Endothelial cell of umbilical vein (primary cell): ENCODE data around the gene DGLUCY. TPM values are rescaled to one million over a fixed set of nuclear protein-coding genes. Genes with fewer than 3 reads are reported as not detected.

Experiments used
- BruUV-seq: library from RNA; stranded (reverse); fragments of 400-500 nt; replicated peaks from 2 replicates; lab custom pipeline; 2021; lab: Mats Ljungman, UMichigan
- CTCF ChIA-PET: fragments of 300-600, 350-600 bp; sonication (Branson Sonifier 250); formaldehyde crosslinking; loops from one replicate; lab custom pipeline; 2021; ENCODE audit warnings: antibody characterized with exemption, inconsistent platforms; lab: Charles Lee
- POLR2A ChIA-PET: fragments of 300-600, 350-600 bp; sonication (Branson Sonifier 250); formaldehyde crosslinking; loops from one replicate; lab custom pipeline; 2021; ENCODE audit warnings: antibody characterized with exemption, inconsistent platforms; lab: Charles Lee
- DNase-seq: peaks from one replicate; pipeline ENCODE4 v3.0.0-alpha.2; 2011; ENCODE audit warnings: low read depth, low spot score
- FAIRE-seq: peaks from 2 replicates; lab custom pipeline; 2011; peaks lifted over from hg19 to GRCh38; lab: Jason Lieb, UNC
- H2AFZ ChIP-seq: 2 replicates; pipeline ENCODE4 v1.6.0; 2012; ENCODE audit warnings: low read depth, low read length, control low read depth, inconsistent platforms
- H3K27ac ChIP-seq: 2 replicates; pipeline ENCODE4 v1.5.1; 2011; ENCODE audit warnings: low read depth, mild to moderate bottlenecking, control low read depth, low read length, moderate library complexity; ENCODE audit not compliant: insufficient read depth
- H3K27me3 ChIP-seq, 2 experiments: 2 replicates each; pipeline versions ENCODE4 v1.6.0 to v1.6.1; 2011; ENCODE audit warnings: low read length in 2 of 2, mixed read lengths in 1 of 2; ENCODE audit not compliant: control insufficient read depth in 2 of 2, insufficient read depth in 2 of 2
- H3K36me3 ChIP-seq, 2 experiments: 2 replicates in 1 of 2; 3 replicates in 1 of 2; pipeline ENCODE4 v1.5.1; 2011; ENCODE audit warnings: low read length in 2 of 2, mild to moderate bottlenecking in 1 of 2, moderate library complexity in 1 of 2; ENCODE audit not compliant: control insufficient read depth in 2 of 2, insufficient read depth in 2 of 2; ENCODE audit errors: extremely low read depth in 1 of 2
- H3K4me1 ChIP-seq: 3 replicates; pipeline ENCODE4 v1.5.1; 2011; ENCODE audit warnings: mild to moderate bottlenecking, low read length; ENCODE audit not compliant: control insufficient read depth, insufficient read depth; ENCODE audit errors: extremely low read depth
- H3K4me2 ChIP-seq: 2 replicates; pipeline ENCODE4 v1.6.1; 2011; ENCODE audit warnings: low read length, control low read depth, mixed read lengths; ENCODE audit not compliant: insufficient read depth
- H3K4me3 ChIP-seq, 3 experiments: fragments of 200-600 bp in 1 of 3; sonication (generic), shearing (Covaris generic) in 1 of 3; replicated peaks in 1 of 3; 2 replicates each; pipeline ENCODE4 v1.5.1; 2011 to 2016; ENCODE audit warnings: control low read depth in 3 of 3, low read length in 3 of 3, mild to moderate bottlenecking in 2 of 3, inconsistent platforms in 1 of 3, low read depth in 1 of 3, moderate library complexity in 1 of 3; ENCODE audit not compliant: insufficient read depth in 1 of 3
- H3K79me2 ChIP-seq: 2 replicates; pipeline ENCODE4 v1.6.0; 2012; ENCODE audit warnings: low read length, inconsistent platforms; ENCODE audit not compliant: control insufficient read depth, insufficient read depth
- H3K9ac ChIP-seq: replicated peaks from 2 replicates; pipeline ENCODE3; 2011; ENCODE audit warnings: low read length, control low read depth; ENCODE audit not compliant: insufficient read depth; ENCODE audit errors: extremely low read depth
- H3K9me1 ChIP-seq: replicated peaks from 3 replicates; pipeline ENCODE4 v1.6.0; 2011; ENCODE audit warnings: mild to moderate bottlenecking, low read length; ENCODE audit not compliant: control insufficient read depth, insufficient read depth; ENCODE audit errors: extremely low read depth
- H3K9me3 ChIP-seq: replicated peaks from 2 replicates; pipeline ENCODE4 v1.5.1; 2012; ENCODE audit warnings: low read length, inconsistent platforms; ENCODE audit not compliant: control insufficient read depth, insufficient read depth
- H4K20me1 ChIP-seq: replicated peaks from 2 replicates; pipeline ENCODE3; 2011; ENCODE audit warnings: mild to moderate bottlenecking, low read length; ENCODE audit not compliant: control insufficient read depth, insufficient read depth; ENCODE audit errors: extremely low read depth
- EZH2 ChIP-seq: IDR thresholded peaks from 2 replicates; pipeline ENCODE4 v1.6.1; 2012; ENCODE audit warnings: borderline replicate concordance, low read depth, mild to moderate bottlenecking, moderate library complexity, low read length, inconsistent platforms; ENCODE audit not compliant: severe bottlenecking
- FOS ChIP-seq: IDR thresholded peaks from 2 replicates; pipeline ENCODE4 v1.6.1; 2011; ENCODE audit warnings: mild to moderate bottlenecking, low read length, moderate library complexity, borderline replicate concordance; ENCODE audit not compliant: insufficient read depth
- GATA2 ChIP-seq: IDR thresholded peaks from 2 replicates; pipeline ENCODE4 v1.7.0; 2011; ENCODE audit warnings: low read depth, mild to moderate bottlenecking, moderate library complexity, mixed read lengths, low read length; ENCODE audit not compliant: insufficient read length, insufficient read depth
- JUN ChIP-seq: IDR thresholded peaks from 2 replicates; pipeline ENCODE4 v1.6.1; 2011; ENCODE audit warnings: borderline replicate concordance, low read depth; ENCODE audit not compliant: insufficient read length, insufficient read depth
- MYC ChIP-seq: IDR thresholded peaks from one replicate; pipeline ENCODE4 v1.6.1; 2011; ENCODE audit warnings: mild to moderate bottlenecking, low read depth, low read length
- POLR2A ChIP-seq: IDR thresholded peaks from 2 replicates; pipeline ENCODE4 v1.6.1; 2012; ENCODE audit warnings: low read depth, mild to moderate bottlenecking, control low read depth, low read length
- POLR2AphosphoS5 ChIP-seq: IDR thresholded peaks from 2 replicates; pipeline ENCODE4 v1.6.1; 2012; ENCODE audit warnings: low read depth, mild to moderate bottlenecking, control low read depth, low read length, moderate library complexity; ENCODE audit not compliant: insufficient read depth
- dilution Hi-C: fragments of 300-500 bp; cut with MboI; formaldehyde crosslinking; loops from one replicate; pipeline ENCODE4 v1.15.0; 2019; ENCODE audit warnings: low sequenced_read_pairs; ENCODE audit not compliant: extremely low pct_ligation_motif_present
- intact Hi-C: fragments of 100-400 bp; cut with micrococcal nuclease; formaldehyde crosslinking; loops from one replicate; pipeline ENCODE4 v1.10.0; 2022
- polyA plus RNA-seq, 4 experiments: library from polyadenylated mRNA; depleted of rRNA in 3 of 4; stranded (reverse) in 3 of 4; unstranded in 1 of 4; fragments of >200 nt; gene quantifications; 2 replicates each; pipeline versions ENCODE4 v1.2.1 to v1.2.3, GENCODE V29; 2011 to 2012; ENCODE audit warnings: missing spikeins in 1 of 4
- total RNA-seq: library from RNA; stranded (reverse); gene quantifications from 2 replicates; pipeline ENCODE4 v1.2.3, GENCODE V29; 2021
- TF ChIP-seq, protein P1 (sequence below), 2 donors: IDR thresholded peaks; 1 replicate in 1 of 2; 2 replicates in 1 of 2; pipeline ENCODE4 v1.5.1; 2011; ENCODE audit warnings: low read length in 2 of 2, mild to moderate bottlenecking in 2 of 2, moderate library complexity in 2 of 2, control low read depth in 1 of 2, inconsistent platforms in 1 of 2, low read depth in 1 of 2; ENCODE audit not compliant: insufficient read depth in 1 of 2; ENCODE audit errors: extremely low read depth in 1 of 2
- TF ChIP-seq, protein P2 (sequence below): IDR thresholded peaks from 2 replicates; pipeline ENCODE4 v1.6.1; 2011; ENCODE audit not compliant: insufficient read depth, insufficient read length

Gene DGLUCY
- total and polyA plus RNA-seq, 2 donors (not counting 3 experiments of a cell fraction or from before 2014, with no cell fraction given), result 40.9 to 65.6 TPM

DNA sequence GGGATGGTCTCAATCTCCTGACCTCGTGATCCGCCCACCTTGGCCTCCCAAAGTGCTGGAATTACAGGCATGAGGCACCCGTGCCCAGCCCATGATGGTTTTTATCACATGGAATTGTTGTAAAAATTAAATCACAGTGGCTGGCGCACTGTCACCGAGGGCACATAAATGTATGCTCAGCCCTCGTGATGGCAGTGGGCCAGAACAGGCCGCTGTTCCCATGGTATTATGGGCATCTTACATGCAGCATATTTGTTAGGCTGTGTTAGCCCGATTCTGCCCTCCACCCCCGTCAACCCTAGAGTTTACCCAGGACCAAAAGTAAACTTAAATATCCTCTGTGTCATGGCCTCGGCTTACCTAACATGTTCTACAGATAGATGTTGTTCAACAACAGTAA, 82.0 kb downstream of the DGLUCY start:
- Histone ChIP-seq H4K20me1 (no peaks in the 10 kb centered on the region), H3K27ac (no peak overlapping the region), H3K9ac (no peak overlapping the region), H3K9me1 (no peaks in the 10 kb centered on the region), H3K27me3 (no peaks in the 10 kb centered on the region), H3K36me3 (peaks cover 4 to 16% of the 10 kb centered on the region in 2 experiments), H3K4me1 (no peaks in the 10 kb centered on the region), H3K79me2 (no peaks in the 10 kb centered on the region), H3K4me3 (no peak overlapping the region), H3K9me3 (no peaks in the 10 kb centered on the region), H2AFZ (no peak overlapping the region), H3K4me2 (no peak overlapping the region)
- ChIA-PET CTCF (no interaction called here), POLR2A (interaction anchor here (0.7 kb wide), 1 partner anchor 256 kb away, joined by 7 read pairs; no protein-coding TSS in a partner anchor)
- dilution Hi-C loops (no loop called here), intact Hi-C loops (no loop called here)
- TF ChIP-seq EZH2 (no peak), JUN (no peak), FOS (no peak)
- DNase-seq, result no peak
- no peak for FAIRE-seq
- no TSS peak for BruUV-seq

DNA sequence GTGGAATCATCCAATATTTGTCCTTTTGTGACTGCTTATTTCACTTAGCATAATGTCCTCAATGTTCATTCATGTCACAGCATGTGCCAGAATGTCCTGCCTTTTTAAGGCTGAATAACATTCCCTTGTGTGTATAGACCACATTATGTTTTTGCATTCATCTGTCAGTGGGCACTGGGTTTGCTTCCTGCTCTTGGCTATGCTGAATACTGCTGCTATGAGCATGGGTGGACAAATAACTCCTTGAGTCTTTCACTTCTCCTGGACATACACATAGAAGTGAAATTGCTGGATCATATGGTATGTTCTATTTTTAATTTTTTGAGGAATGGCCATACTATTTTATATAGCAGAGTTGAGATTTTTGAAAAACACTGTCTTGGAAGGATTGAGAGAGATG, 83.8 kb downstream of the DGLUCY start:
- H3K79me2 ChIP-seq, result no peaks in the 10 kb centered on the region
- no peaks in the 10 kb centered on the region for H3K27me3 ChIP-seq
- no peaks in the 10 kb centered on the region for H3K9me3 ChIP-seq
- H3K27ac ChIP-seq, result no peak overlapping the region
- H3K9ac ChIP-seq, result no peak overlapping the region
- DNase-seq, result no peak
- peaks cover 4 to 14% of the 10 kb centered on the region in 2 experiments for H3K36me3 ChIP-seq
- H3K4me3 ChIP-seq, result no peak overlapping the region
- H2AFZ ChIP-seq, result no peak overlapping the region
- POLR2A ChIA-PET, result no interaction called here
- no peak for TF ChIP-seq GATA2
- TF ChIP-seq, protein P1, sequence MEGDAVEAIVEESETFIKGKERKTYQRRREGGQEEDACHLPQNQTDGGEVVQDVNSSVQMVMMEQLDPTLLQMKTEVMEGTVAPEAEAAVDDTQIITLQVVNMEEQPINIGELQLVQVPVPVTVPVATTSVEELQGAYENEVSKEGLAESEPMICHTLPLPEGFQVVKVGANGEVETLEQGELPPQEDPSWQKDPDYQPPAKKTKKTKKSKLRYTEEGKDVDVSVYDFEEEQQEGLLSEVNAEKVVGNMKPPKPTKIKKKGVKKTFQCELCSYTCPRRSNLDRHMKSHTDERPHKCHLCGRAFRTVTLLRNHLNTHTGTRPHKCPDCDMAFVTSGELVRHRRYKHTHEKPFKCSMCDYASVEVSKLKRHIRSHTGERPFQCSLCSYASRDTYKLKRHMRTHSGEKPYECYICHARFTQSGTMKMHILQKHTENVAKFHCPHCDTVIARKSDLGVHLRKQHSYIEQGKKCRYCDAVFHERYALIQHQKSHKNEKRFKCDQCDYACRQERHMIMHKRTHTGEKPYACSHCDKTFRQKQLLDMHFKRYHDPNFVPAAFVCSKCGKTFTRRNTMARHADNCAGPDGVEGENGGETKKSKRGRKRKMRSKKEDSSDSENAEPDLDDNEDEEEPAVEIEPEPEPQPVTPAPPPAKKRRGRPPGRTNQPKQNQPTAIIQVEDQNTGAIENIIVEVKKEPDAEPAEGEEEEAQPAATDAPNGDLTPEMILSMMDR (IDR thresholded peaks at IDR 0.05; ENCODE audit: extremely low read depth in 1 of 2, insufficient read depth in 1 of 2, low read depth in 1 of 2, low read length in 2 of 2), result no peak
- no peak for TF ChIP-seq JUN
- TF ChIP-seq FOS, result no peak
- TF ChIP-seq MYC, result no peak
- TF ChIP-seq POLR2A, result no peak
- TF ChIP-seq, protein P2, sequence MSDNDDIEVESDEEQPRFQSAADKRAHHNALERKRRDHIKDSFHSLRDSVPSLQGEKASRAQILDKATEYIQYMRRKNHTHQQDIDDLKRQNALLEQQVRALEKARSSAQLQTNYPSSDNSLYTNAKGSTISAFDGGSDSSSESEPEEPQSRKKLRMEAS, result no peak
- TF ChIP-seq EZH2, result no peak
- no peak for TF ChIP-seq POLR2AphosphoS5
- H3K4me1 ChIP-seq, result peaks cover 8% of the 10 kb centered on the region
- no peak overlapping the region for H3K4me2 ChIP-seq
- no peaks in the 10 kb centered on the region for H4K20me1 ChIP-seq
- CTCF ChIA-PET, result no interaction called here
- no peak for FAIRE-seq
- H3K9me1 ChIP-seq, result no peaks in the 10 kb centered on the region
- intact Hi-C loops (no loop called here), dilution Hi-C loops (no loop called here)
- no TSS peak for BruUV-seq
